GM12878 (cell line): ENCODE results near the gene RBMS3. TPM values are rescaled to one million over a fixed set of nuclear protein-coding genes. Genes with fewer than 3 reads are reported as not detected.

Experiments
- ATAC-seq: fragments of 200-7000 bp; cut with Tn5 transposase; 3 replicates; pipeline ENCODE4 v1.9.1; 2020; ENCODE audit warnings: mild to moderate bottlenecking, moderate library complexity
- BruUV-seq: library from RNA; stranded (reverse); fragments of 400-500 nt; replicated peaks from 2 replicates; lab custom pipeline; 2021; lab: Mats Ljungman, UMichigan
- CTCF ChIA-PET: fragments of 300-600 bp; sonication (Branson Sonifier 250); formaldehyde crosslinking; extraction: SDS; loops from one replicate; lab custom pipeline; 2021; ENCODE audit warnings: inconsistent platforms; lab: Yijun Ruan, JAX
- POLR2A ChIA-PET: fragments of 350-600 bp; formaldehyde crosslinking; extraction: SDS; loops from one replicate; lab custom pipeline; 2021; ENCODE audit warnings: inconsistent platforms; lab: Charles Lee
- RAD21 ChIA-PET: fragments of 300-600 bp; sonication (Branson Sonifier 250); formaldehyde crosslinking; loops from one replicate; lab custom pipeline; 2023; ENCODE audit warnings: antibody characterized with exemption; ENCODE audit not compliant: unreplicated experiment; lab: Charles Lee
- SMC1A ChIA-PET: fragments of 300-600 bp; sonication (Branson Sonifier 250); formaldehyde crosslinking; loops from one replicate; lab custom pipeline; 2023; ENCODE audit not compliant: unreplicated experiment, uncharacterized antibody; lab: Charles Lee
- DNase-seq: peaks from one replicate; pipeline ENCODE4 v3.0.0-alpha.2; 2011; ENCODE audit warnings: low read depth, low spot score
- FAIRE-seq: peaks from 3 replicates; lab custom pipeline; 2011; peaks lifted over from hg19 to GRCh38; lab: Jason Lieb, UNC
- H2AFZ ChIP-seq: 2 replicates; pipeline ENCODE4 v1.6.0; 2011; ENCODE audit warnings: low read depth, low read length, control low read depth; ENCODE audit not compliant: control insufficient read depth
- H3K27ac ChIP-seq: 2 replicates; pipeline ENCODE4 v1.5.1; 2011; ENCODE audit warnings: control low read depth; ENCODE audit not compliant: control insufficient read depth, insufficient read depth
- H3K27me3 ChIP-seq, 2 experiments: replicated peaks in 1 of 2; 2 replicates each; pipeline versions ENCODE4 v1.6.0 to v1.6.1; 2011; ENCODE audit warnings: low read length in 1 of 2; ENCODE audit not compliant: control insufficient read depth in 2 of 2, insufficient read depth in 2 of 2
- H3K36me3 ChIP-seq, 2 experiments: 2 replicates each; pipeline ENCODE4 v1.5.1; 2011; ENCODE audit warnings: low read length in 1 of 2; ENCODE audit not compliant: control insufficient read depth in 2 of 2, insufficient read depth in 2 of 2
- H3K4me1 ChIP-seq: 2 replicates; pipeline ENCODE4 v1.6.1; 2011; ENCODE audit warnings: mild to moderate bottlenecking, low read length, moderate library complexity, mixed read lengths; ENCODE audit not compliant: control insufficient read depth, insufficient read depth
- H3K4me2 ChIP-seq: 2 replicates; pipeline ENCODE4 v1.6.0; 2011; ENCODE audit warnings: control low read depth; ENCODE audit not compliant: control insufficient read depth, insufficient read depth
- H3K4me3 ChIP-seq: fragments of 200-600 bp; sonication (generic); 2 replicates; pipeline ENCODE4 v1.5.1; 2016
- H3K79me2 ChIP-seq: 2 replicates; pipeline ENCODE4 v1.6.0; 2011; ENCODE audit warnings: low read length; ENCODE audit not compliant: control insufficient read depth, insufficient read depth
- H3K9ac ChIP-seq: 2 replicates; pipeline ENCODE4 v1.8.0; 2011; ENCODE audit warnings: low read length, control low read depth, mixed read lengths; ENCODE audit not compliant: control insufficient read depth, insufficient read depth
- H3K9me3 ChIP-seq: replicated peaks from 3 replicates; pipeline ENCODE4 v1.5.1; 2011; ENCODE audit warnings: mild to moderate bottlenecking, low read length; ENCODE audit not compliant: control insufficient read depth, insufficient read depth
- H4K20me1 ChIP-seq: 2 replicates; pipeline ENCODE4 v1.6.0; 2011; ENCODE audit not compliant: control insufficient read depth, insufficient read depth
- ATF2 ChIP-seq: IDR thresholded peaks from 2 replicates; pipeline ENCODE4 v1.6.1; 2012; ENCODE audit warnings: low read length, inconsistent platforms
- BMI1 ChIP-seq: fragments of 450-650 bp; IDR thresholded peaks from 2 replicates; pipeline ENCODE4 v1.6.1; 2016; ENCODE audit warnings: mild to moderate bottlenecking, moderate library complexity, borderline replicate concordance
- CHD4 ChIP-seq: fragments of 200-600 bp; sonication (generic); IDR thresholded peaks from 2 replicates; pipeline ENCODE4 v1.6.1; 2016; ENCODE audit warnings: mild to moderate bottlenecking
- DPF2 ChIP-seq: fragments of 450-650 bp; IDR thresholded peaks from 2 replicates; pipeline ENCODE4 v1.6.1; 2017; ENCODE audit warnings: mild to moderate bottlenecking
- EZH2 ChIP-seq: IDR thresholded peaks from 2 replicates; pipeline ENCODE4 v1.6.1; 2012; ENCODE audit warnings: low read depth, mild to moderate bottlenecking, control low read depth, inconsistent platforms, low read length, borderline replicate concordance; ENCODE audit not compliant: control insufficient read depth
- FOS ChIP-seq: IDR thresholded peaks from 3 replicates; pipeline ENCODE4 v1.6.1; 2011; ENCODE audit warnings: borderline replicate concordance; ENCODE audit not compliant: insufficient read length; ENCODE audit errors: extremely low read depth
- HDAC6 ChIP-seq: fragments of 200-600 bp; sonication (generic); IDR thresholded peaks from one replicate; pipeline ENCODE4 v1.8.0; 2017; ENCODE audit warnings: antibody characterized with exemption; ENCODE audit not compliant: unreplicated experiment
- IKZF1 ChIP-seq: fragments of 450-650 bp; conservative IDR thresholded peaks from 2 replicates; pipeline ENCODE4 v1.6.1; 2017; ENCODE audit warnings: antibody characterized with exemption, mild to moderate bottlenecking
- IKZF2 ChIP-seq, 2 experiments: fragments of 450-650 bp; IDR thresholded peaks; 2 replicates each; pipeline ENCODE4 v1.6.1; 2017; ENCODE audit warnings: mild to moderate bottlenecking in 2 of 2, moderate library complexity in 2 of 2
- IRF3 ChIP-seq: fragments of 450-650 bp; IDR thresholded peaks from 2 replicates; pipeline ENCODE4 v1.6.1; 2014; ENCODE audit warnings: mild to moderate bottlenecking
- MEF2B ChIP-seq: fragments of 450-650 bp; IDR thresholded peaks from 2 replicates; pipeline ENCODE4 v1.6.1; 2018; ENCODE audit warnings: mild to moderate bottlenecking, moderate library complexity; ENCODE audit not compliant: partially characterized antibody, poor library complexity, severe bottlenecking
- NR2C2 ChIP-seq: IDR thresholded peaks from 2 replicates; pipeline ENCODE4 v1.6.1; 2011; ENCODE audit warnings: borderline replicate concordance, low read depth; ENCODE audit not compliant: control insufficient read depth, insufficient read length
- RAD51 ChIP-seq: fragments of 450-650 bp; IDR thresholded peaks from 2 replicates; pipeline ENCODE4 v1.6.1; 2016; ENCODE audit warnings: moderate library complexity, mild to moderate bottlenecking, inconsistent platforms
- RCOR1 ChIP-seq: conservative IDR thresholded peaks from 2 replicates; pipeline ENCODE4 v1.6.1; 2012; ENCODE audit warnings: low read depth, low read length, improper control_type of control experiment
- SP1 ChIP-seq: IDR thresholded peaks from one replicate; pipeline ENCODE4 v1.6.1; 2011; ENCODE audit warnings: low read depth, low read length
- SREBF1 ChIP-seq: IDR thresholded peaks from 2 replicates; pipeline ENCODE4 v1.6.1; 2012; ENCODE audit warnings: mild to moderate bottlenecking, low read length
- SUPT20H ChIP-seq: IDR thresholded peaks from 2 replicates; pipeline ENCODE4 v1.6.1; 2011; ENCODE audit warnings: low read depth, mild to moderate bottlenecking, low read length, moderate library complexity, borderline replicate concordance; ENCODE audit not compliant: control insufficient read depth
- ZNF207 ChIP-seq: fragments of 450-650 bp; IDR thresholded peaks from 2 replicates; pipeline ENCODE4 v1.6.1; 2014; ENCODE audit warnings: antibody characterized with exemption, mild to moderate bottlenecking, borderline replicate concordance
- WGBS: methylation state at CpG from one replicate; pipeline ENCODE4 v1.1.6; 2016; ENCODE audit warnings: low lambda C conversion rate; ENCODE audit not compliant: insufficient replicate concordance, insufficient coverage; ENCODE audit errors: missing lambda C conversion rate; 5-methylcytosine and 5-hydroxymethylcytosine counted together
- in situ Hi-C: fragments of 300-500 bp; cut with MboI; formaldehyde crosslinking; loops from 9 replicates; pipeline ENCODE4 v1.14.3; 2018; ENCODE audit warnings: mixed read lengths
- intact Hi-C: fragments of 100-400 bp; cut with micrococcal nuclease; formaldehyde crosslinking; loops from one replicate; pipeline ENCODE4 v1.14.2; 2022; ENCODE audit not compliant: unreplicated experiment
- polyA plus RNA-seq, 11 experiments: library from polyadenylated mRNA; depleted of rRNA in 4 of 11; unstranded in 6 of 11; stranded (reverse) in 5 of 11; fragments of >200 nt; fragmentation: Nextera tagmentation in 4 of 11; fragmentation: Illumina TruSeq in 1 of 11; extraction: Ambion mirVana in 4 of 11; extraction: Trizol in 1 of 11; gene quantifications; 1 replicate in 1 of 11; 2 replicates in 10 of 11; pipeline versions ENCODE4 v1.2.1 to v1.2.3, GENCODE V29; 2011 to 2016; ENCODE audit warnings: inconsistent platforms in 2 of 11, missing spikeins in 2 of 11, low read depth in 1 of 11
- total RNA-seq, 4 experiments: library from RNA; depleted of rRNA in 3 of 4; stranded (reverse); fragments of >200 nt in 3 of 4; fragmentation: Illumina TruSeq in 1 of 4; extraction: Trizol in 1 of 4; gene quantifications; 2 replicates each; pipeline versions ENCODE4 v1.2.1 to v1.2.3, GENCODE V29; 2013 to 2021
- TF ChIP-seq, protein P1 (sequence below): fragments of 450-650 bp; IDR thresholded peaks from 2 replicates; pipeline ENCODE4 v1.6.1; 2017; ENCODE audit warnings: borderline replicate concordance

RBMS3 gene
- total and polyA plus RNA-seq, 10 of the 15 experiments (the other 5 are each of a cell fraction or from before 2014, with no cell fraction given), result 0.79 to 4.7 (median 3.1) TPM

DNA sequence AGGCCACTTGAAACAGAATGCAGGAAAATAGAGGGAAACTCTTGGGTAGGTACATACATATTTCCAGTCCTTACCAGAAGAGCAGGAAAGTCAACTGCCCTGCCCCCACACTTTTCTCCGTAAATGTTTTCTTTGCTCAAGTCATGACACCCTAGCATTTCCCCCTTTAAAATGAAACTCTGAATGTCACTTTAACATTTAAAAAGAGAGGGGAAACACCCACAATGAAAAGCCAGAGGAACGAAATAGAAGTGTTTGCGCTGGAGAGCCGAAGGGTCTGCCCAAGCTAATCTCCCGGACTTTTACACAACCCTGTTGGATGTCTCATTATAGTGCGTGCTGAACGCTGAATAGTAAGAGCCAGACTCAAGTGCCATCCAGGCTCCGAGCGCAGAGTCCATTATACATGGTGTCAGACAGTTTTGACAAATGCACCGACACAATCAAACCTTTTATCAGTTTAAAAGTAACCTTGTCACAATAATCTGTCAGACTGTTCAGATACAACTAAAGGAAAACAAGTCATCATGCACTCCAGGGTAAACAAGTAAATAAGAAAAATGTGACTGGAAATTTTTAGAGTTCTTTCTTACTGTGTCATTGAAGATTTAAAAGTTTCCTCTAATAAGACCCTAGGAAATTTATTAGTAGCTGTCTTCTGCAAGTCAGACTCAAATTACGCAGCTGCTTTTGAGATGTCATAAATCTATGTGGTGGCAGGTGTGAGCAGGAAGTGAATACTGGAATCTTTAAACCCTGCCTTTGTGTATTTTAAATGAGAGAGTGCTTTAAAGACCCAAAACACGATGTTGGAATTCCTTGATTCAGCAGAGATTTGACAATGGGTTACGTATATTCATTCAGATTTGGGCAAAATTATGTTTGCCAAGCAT lies 159.8 kb downstream of the RBMS3 start:
- ChIA-PET CTCF (no interaction called here), POLR2A (no interaction called here), RAD21 (no interaction called here), SMC1A (no interaction called here)
- BruUV-seq, result no TSS peak
- 46% methylated on average over 13 of the region's 13 CpGs for WGBS
- H3K4me2 ChIP-seq, result 0 out of 2 replicates have a peak overlapping the region, but pooled peaks have one; percentile 0
- no peak overlapping the region for H3K27ac ChIP-seq
- H2AFZ ChIP-seq, result no peak overlapping the region
- no peak for DNase-seq
- H3K9ac ChIP-seq, result no peak overlapping the region
- peak; percentile 28; the same call in 1 of the 3 replicates for ATAC-seq
- no peaks in the 10 kb centered on the region for H3K36me3 ChIP-seq
- H3K4me3 ChIP-seq, result no peak overlapping the region
- H3K27me3 ChIP-seq, result no peaks in the 10 kb centered on the region
- no peaks in the 10 kb centered on the region for H3K4me1 ChIP-seq
- in situ Hi-C loops (no loop called here), intact Hi-C loops (no loop called here)
- H3K79me2 ChIP-seq, result no peaks in the 10 kb centered on the region
- FAIRE-seq, result no peak
- TF ChIP-seq, protein P1, sequence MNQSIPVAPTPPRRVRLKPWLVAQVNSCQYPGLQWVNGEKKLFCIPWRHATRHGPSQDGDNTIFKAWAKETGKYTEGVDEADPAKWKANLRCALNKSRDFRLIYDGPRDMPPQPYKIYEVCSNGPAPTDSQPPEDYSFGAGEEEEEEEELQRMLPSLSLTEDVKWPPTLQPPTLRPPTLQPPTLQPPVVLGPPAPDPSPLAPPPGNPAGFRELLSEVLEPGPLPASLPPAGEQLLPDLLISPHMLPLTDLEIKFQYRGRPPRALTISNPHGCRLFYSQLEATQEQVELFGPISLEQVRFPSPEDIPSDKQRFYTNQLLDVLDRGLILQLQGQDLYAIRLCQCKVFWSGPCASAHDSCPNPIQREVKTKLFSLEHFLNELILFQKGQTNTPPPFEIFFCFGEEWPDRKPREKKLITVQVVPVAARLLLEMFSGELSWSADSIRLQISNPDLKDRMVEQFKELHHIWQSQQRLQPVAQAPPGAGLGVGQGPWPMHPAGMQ, result no peak
- TF ChIP-seq ZNF207, result no peak
- TF ChIP-seq IKZF1, result no peak
- TF ChIP-seq EZH2, result no peak
- no peak for TF ChIP-seq FOS
- no peak for TF ChIP-seq ATF2
- no peak for TF ChIP-seq CHD4
- no peak for TF ChIP-seq MEF2B
- no peak for TF ChIP-seq DPF2
- no peak for TF ChIP-seq BMI1
- no peak for TF ChIP-seq IRF3
- no peak for TF ChIP-seq SUPT20H
- TF ChIP-seq SP1, result no peak
- TF ChIP-seq RCOR1, result no peak
- TF ChIP-seq SREBF1, result no peak
- no peak for TF ChIP-seq HDAC6
- no peak for TF ChIP-seq IKZF2 (IDR thresholded peaks at IDR 0.05)
- no peak for TF ChIP-seq RAD51
- no peak for TF ChIP-seq NR2C2
- H4K20me1 ChIP-seq, result no peaks in the 10 kb centered on the region
- no peaks in the 10 kb centered on the region; the same call in 2 of the 3 replicates for H3K9me3 ChIP-seq
